HG03520 (cell line): Measurements from ENCODE around the gene VWA5A.

ENCODE experiments used
- ATAC-seq: cut with Tn5 transposase; IDR thresholded peaks from one replicate; pipeline ENCODE4 v1.9.1; 2021; ENCODE audit warnings: mild to moderate bottlenecking, moderate library complexity; ENCODE audit not compliant: unreplicated experiment

The VWA5A gene, protein sequence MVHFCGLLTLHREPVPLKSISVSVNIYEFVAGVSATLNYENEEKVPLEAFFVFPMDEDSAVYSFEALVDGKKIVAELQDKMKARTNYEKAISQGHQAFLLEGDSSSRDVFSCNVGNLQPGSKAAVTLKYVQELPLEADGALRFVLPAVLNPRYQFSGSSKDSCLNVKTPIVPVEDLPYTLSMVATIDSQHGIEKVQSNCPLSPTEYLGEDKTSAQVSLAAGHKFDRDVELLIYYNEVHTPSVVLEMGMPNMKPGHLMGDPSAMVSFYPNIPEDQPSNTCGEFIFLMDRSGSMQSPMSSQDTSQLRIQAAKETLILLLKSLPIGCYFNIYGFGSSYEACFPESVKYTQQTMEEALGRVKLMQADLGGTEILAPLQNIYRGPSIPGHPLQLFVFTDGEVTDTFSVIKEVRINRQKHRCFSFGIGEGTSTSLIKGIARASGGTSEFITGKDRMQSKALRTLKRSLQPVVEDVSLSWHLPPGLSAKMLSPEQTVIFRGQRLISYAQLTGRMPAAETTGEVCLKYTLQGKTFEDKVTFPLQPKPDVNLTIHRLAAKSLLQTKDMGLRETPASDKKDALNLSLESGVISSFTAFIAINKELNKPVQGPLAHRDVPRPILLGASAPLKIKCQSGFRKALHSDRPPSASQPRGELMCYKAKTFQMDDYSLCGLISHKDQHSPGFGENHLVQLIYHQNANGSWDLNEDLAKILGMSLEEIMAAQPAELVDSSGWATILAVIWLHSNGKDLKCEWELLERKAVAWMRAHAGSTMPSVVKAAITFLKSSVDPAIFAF

DNA sequence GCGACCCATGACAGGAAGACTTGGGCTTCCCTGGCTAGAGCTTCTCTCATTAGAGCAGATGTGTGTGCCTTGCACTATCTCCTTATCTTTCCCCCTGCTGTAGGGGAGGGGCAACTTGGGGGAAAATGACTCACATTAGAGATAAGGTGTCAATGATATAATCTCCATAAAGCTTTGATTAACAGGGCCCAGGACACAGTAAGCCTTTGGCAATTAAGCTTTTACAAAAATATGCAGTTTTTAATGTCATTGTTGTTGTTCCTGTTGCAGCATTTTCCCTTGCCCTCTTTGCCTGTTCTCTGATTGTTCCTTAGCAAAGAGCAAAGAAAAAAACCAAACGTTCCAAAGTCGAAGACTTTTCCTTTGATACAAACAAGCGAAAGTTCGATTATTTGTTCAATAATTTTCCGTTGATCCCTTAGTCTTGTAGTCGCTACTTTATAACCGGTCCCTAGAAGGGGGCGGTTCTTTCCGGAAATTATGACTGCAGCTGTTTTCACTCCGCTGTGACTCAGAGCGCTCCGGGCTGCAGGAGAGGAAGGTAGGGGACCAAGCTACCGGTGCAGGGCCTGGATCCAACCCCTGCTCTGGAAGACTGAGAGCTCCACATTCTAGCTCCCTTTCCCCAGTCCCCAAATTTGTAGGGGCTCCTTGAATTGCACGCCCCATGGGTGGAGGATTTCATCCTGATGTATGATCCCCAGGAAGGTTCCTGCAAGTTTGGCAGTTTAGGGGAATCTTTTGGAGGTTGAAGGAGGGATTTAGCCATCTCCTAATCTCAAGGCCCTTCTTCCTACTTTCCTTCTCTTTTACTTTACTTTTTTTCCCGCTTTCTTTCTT is at the start of gene VWA5A:
TSS of gene VWA5A (plus strand) at position 509 of the 840 bp plus-strand sequence. CDS start 2,062 bp downstream, outside the sequence.
- peak; percentile 99 for ATAC-seq

GRCh38 chr11:124068601-124069110 is 46.6 kb upstream of the VWA5A start:
- ATAC-seq: no peak

GRCh38 chr11:124069429-124070401 is 45.5 kb upstream of the VWA5A start:
- ATAC-seq: peak; percentile 59

GRCh38 chr11:124070915-124071622 is 44.2 kb upstream of the VWA5A start:
- ATAC-seq: peak; percentile 92

- no peak for ATAC-seq
These were observed 43.7 kb upstream of the VWA5A start for GRCh38 chr11:124071623-124071948.

DNA sequence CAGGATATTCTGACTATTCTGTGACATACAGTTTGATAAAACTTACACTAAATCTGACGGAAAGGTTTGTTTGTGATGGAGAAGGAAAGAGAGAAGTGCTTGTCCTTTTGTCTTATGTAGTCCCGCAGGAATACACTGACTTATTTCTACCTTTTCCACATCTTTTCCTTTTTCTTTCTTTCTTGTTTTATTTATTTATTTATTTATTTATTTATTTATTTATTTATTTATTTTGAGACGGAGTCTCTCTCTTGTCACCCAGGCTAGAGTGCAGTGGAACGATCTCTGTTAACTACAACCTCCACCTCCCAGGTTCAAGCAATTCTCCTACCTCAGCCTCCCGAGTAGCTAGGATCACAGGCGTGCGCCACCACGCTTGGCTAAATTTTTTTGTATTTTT is 43.1 kb upstream of the VWA5A start:
- no peak for ATAC-seq

DNA sequence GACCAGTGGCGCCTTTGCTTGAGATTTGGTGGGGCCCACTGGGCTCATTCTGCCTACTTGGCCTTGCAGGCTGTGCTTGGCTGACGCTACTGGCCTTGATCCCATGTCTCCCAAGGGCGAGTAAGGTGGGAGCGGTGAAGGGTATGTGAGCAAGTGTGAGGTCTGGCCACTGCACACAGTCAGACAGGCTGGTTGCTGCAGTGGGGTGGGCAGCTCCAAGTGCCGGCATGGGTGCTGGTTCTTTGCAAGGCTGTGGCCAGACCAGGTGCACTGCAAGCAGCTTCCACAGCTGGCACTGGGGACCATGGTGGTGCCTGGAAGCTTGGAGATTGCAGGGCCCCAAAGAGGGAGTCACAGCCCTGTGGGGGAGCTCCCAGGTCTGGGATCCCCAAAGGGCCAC is 40.7 kb upstream of the VWA5A start:
- no peak for ATAC-seq

DNA sequence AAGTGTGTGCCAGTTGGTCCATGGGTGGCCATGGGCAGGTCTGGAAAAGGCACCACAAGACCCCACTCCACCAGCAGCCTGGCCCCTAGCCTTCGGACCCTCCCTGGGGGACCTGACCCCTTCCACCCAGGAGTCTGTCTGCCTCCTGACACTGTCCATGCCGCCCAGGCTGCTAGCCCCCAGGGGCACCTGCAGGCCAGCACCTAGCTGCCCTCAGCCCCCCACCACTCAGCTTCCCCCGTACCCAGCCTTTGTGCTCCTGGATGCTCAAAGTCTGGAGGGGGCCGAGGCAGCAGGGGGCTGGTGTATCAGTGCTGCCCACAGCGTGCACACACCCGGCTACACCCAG is 39.8 kb upstream of the VWA5A start:
- no peak for ATAC-seq

DNA sequence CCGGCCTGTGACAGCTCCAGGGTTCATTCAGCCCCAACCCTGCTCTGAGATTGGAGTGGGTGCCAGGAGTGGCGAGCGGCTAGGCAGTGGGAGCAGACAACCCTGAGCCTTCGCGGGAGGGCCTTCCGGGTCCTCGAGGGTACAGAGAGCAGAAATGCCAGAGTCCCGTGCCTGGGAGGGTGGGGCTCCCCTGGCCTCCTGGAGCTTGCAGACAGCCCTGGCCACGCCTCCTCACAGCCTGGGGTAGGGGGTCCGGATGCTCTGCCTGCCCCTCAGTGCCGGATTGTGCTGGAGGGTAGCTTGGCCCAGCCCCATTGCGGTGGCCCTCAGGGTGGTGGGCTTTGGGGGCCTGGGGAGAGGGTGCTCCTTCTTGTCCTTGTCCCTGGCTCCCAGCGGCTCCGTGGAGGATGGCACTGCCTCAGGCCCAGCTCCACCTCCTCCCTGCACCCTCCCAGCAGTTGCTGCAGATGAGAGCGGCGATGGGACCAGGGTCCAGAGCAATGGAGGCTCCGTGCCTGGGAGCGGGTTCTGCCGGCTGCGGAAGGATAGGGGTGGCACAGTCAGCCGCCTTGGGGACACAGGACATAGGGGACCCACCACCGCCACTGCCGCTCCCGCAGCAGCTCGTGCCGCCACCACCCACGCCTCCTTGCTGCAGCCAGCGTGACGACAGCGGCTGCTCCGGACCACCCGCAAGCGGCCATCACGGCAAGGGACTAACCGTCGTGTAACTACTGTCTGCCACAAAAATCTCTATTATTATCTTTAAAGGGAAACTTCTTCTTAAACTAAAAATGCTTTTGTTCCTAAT is 39.2 kb upstream of the VWA5A start:
- ATAC-seq: peak; percentile 58

GRCh38 chr11:124077266-124077665 is 38.0 kb upstream of the VWA5A start:
- no peak for ATAC-seq

- no peak for ATAC-seq
These were observed 36.7 kb upstream of the VWA5A start for GRCh38 chr11:124078591-124078990.

- no peak for ATAC-seq
These were observed 35.5 kb upstream of the VWA5A start for GRCh38 chr11:124079631-124080326.

DNA sequence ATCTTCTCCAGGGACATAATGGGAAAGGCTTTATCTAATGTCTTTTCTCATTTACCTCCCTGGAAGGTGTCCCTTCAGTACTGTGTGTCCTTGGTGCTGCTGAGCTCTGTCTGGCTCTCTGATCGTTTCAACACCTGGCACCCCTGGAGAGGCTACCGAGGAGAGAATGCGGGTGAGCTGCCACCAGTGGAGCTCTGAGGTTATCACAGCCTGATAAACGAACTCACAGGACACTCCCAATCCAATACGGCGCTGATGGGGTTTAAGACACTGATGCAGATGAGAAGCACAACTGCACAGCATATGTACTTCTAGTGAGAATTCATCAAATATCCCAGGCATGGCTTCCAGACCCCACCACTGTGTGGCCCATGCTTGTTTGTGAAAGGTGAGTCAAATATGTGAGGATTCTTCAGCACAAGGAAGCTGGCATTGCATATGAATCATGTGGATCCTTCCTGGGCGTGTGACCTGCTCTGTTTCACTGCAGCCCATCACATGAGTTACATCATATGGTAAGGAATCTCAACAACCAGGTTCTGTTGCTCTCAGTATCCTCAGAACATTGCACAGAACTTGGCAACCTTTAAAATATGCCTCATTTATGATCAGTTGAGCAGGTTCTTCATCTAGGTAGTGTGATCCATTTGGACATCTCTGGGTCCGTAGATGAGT is 34.8 kb upstream of the VWA5A start:
- no peak for ATAC-seq

- no peak for ATAC-seq
These were observed 33.8 kb upstream of the VWA5A start for GRCh38 chr11:124081483-124081882.

DNA sequence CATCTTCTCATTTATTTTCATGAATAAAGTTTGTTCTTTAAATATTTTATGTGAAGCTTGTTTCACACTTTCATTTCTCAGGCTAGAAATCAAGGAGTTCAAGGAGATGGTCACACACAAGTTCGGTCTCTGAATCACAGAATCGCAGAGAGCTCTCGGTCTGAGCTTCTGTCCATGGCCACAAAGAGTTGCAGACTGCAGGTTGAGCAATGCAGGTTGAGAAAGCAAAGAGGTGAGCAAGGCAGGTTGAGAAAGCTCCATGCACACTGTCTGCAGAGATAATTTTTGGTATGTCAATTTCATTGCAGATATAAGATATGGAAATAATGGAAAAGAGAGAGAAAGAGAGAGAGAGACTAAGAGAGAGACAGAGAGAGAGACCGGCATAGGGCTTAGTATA is 32.9 kb upstream of the VWA5A start:
- ATAC-seq: no peak

DNA sequence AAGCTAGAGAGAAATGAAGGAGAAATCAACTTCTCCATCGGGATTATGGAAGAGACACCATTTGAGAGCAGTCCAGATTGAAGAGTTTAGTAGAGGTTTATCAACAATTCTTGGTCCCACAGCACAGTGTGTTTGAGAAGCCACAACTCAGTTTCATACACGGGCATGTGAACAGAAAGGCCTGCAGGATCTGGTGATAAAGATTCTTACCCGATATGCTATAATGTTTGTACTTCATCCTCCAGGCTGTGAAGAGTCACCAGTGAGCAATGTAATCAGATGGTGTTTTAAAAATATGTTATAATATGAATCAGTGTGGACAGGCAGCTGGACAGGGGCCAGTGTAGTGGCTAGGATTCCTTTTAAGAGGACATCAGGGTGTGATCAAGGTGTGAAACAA is 29.7 kb upstream of the VWA5A start:
- ATAC-seq: no peak
